Neural progenitor cell (in vitro differentiated cells): Measurements from ENCODE around the gene AQP3.
"Not testable (repeated sequence)": the region's sequence is repeated elsewhere in the genome, so short reads cannot be mapped to it uniquely, and the experiment has no call there.

Experiments used
- CTCF ChIP-seq: fragments of 200-600 bp; sonication (generic); IDR thresholded peaks from 2 replicates; pipeline ENCODE4 v1.5.1; 2017; ENCODE audit warnings: antibody characterized with exemption, mild to moderate bottlenecking
- EZH2 ChIP-seq: fragments of 200-600 bp; sonication (generic); IDR thresholded peaks from 2 replicates; pipeline ENCODE4 v1.6.1; 2017; ENCODE audit warnings: antibody characterized with exemption, mild to moderate bottlenecking, moderate library complexity
- EZH2phosphoT487 ChIP-seq: fragments of 200-600 bp; sonication (generic); IDR thresholded peaks from 2 replicates; pipeline ENCODE4 v1.6.1; 2017; ENCODE audit warnings: antibody characterized with exemption

- not testable (repeated sequence) for TF ChIP-seq CTCF, EZH2, EZH2phosphoT487
Measured at GRCh38 chr9:33454661-33455026, 7.3 kb upstream of the AQP3 start.
